ENCODE results near the gene EML6.

GRCh38 chr2:54787270-54787669, 63.8 kb downstream of the EML6 start:
- TF ChIP-seq, protein P1, sequence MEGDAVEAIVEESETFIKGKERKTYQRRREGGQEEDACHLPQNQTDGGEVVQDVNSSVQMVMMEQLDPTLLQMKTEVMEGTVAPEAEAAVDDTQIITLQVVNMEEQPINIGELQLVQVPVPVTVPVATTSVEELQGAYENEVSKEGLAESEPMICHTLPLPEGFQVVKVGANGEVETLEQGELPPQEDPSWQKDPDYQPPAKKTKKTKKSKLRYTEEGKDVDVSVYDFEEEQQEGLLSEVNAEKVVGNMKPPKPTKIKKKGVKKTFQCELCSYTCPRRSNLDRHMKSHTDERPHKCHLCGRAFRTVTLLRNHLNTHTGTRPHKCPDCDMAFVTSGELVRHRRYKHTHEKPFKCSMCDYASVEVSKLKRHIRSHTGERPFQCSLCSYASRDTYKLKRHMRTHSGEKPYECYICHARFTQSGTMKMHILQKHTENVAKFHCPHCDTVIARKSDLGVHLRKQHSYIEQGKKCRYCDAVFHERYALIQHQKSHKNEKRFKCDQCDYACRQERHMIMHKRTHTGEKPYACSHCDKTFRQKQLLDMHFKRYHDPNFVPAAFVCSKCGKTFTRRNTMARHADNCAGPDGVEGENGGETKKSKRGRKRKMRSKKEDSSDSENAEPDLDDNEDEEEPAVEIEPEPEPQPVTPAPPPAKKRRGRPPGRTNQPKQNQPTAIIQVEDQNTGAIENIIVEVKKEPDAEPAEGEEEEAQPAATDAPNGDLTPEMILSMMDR (IDR thresholded peaks at IDR 0.05; ENCODE audit: control extremely low read depth in 1 of 3, insufficient read depth in 1 of 3, low read depth in 1 of 3, low read length in 3 of 3): no peak
- TF ChIP-seq EP300 (IDR thresholded peaks at IDR 0.05; ENCODE audit: borderline replicate concordance in 1 of 2, low read depth in 2 of 2, low read length in 2 of 2): no peak
- TF ChIP-seq RAD21 (IDR thresholded peaks at IDR 0.05 in 1 of 2, conservative IDR thresholded peaks at IDR 0.05 in 1 of 2; ENCODE audit: low read depth in 2 of 2, low read length in 2 of 2): no peak
- no peak for TF ChIP-seq POLR2A (IDR thresholded peaks at IDR 0.05; ENCODE audit: control extremely low read depth in 1 of 2, low read depth in 2 of 2, low read length in 2 of 2)
- TF ChIP-seq RXRA (IDR thresholded peaks at IDR 0.05; ENCODE audit: insufficient read depth, low read depth, low read length): no peak
- TF ChIP-seq E2F6 (IDR thresholded peaks at IDR 0.05): no peak
- no peak for TF ChIP-seq JUND (IDR thresholded peaks at IDR 0.05; ENCODE audit: low read length)
- TF ChIP-seq TCF12 (IDR thresholded peaks at IDR 0.05; ENCODE audit: low read depth, low read length): no peak
- no peak for TF ChIP-seq RBBP5 (IDR thresholded peaks at IDR 0.05; ENCODE audit: borderline replicate concordance, low read depth, low read length)
